ENCODE data around the gene RTP4.
"Not testable (repeated sequence)": the region's sequence is repeated elsewhere in the genome, so short reads cannot be mapped to it uniquely, and the experiment has no call there.

RTP4 gene

DNA sequence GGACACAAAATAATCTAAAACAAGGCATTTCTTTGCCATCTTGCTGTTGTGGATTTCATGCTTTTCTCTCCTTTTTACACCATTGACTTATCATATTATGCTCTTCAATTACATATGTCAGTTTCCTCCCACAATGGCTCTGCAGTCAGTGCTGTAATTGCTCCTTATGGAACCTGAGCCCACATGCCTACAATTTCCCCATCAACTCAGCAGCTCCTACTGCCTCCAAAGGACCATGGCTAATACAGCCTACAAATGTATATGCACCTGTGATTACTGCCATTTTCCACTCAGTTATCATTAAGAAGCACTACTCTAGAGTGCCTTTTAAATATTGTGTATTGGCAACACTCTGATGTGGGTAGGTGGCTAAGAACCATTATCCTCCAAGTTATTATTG is 30.8 kb downstream of the RTP4 start:
- TF ChIP-seq GATA1 (IDR thresholded peaks at IDR 0.05; ENCODE audit: low read depth, low read length) (no peak), POLR2A (IDR thresholded peaks at IDR 0.05; ENCODE audit: low read length) (no peak)
- DNase-seq: no peak

DNA sequence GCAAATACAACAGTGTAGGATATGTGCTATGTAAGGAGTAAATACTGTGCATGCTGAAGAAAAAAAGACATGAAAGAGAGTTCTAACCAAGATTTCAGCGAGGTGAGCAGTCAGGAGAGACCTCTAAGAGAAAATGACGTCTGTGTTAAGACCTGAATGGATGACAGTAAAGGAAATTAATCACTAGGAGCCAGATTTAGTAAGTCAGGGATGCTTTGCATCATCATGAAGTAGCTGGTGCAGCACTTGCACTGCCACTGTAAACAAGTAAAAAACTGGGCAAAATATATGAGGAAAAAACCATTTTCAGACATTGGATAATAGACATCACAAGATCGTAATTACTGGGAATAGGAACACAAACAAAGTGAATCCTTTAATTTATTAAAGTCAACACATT is 32.6 kb downstream of the RTP4 start:
- TF ChIP-seq POLR2A (IDR thresholded peaks at IDR 0.05; ENCODE audit: low read length): no peak
- TF ChIP-seq GATA1 (IDR thresholded peaks at IDR 0.05; ENCODE audit: low read depth, low read length): no peak
- DNase-seq: no peak

DNA sequence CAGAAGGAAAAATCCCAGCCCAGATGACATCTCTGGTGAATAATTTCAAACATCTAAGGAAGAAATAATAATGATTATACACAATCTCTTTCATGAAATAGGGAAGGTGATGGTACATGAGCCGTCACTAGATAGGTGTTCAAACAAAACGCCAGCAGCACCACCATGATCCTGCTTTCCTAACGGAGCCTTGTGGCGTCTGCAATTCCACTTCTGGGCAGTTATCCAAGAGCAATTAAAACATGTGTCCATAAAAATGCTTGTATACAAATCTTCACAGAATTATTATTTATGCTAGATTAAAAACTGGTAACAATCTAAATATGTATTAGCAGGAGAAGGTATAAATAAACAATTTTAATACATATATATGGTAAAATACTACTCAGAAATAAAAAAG is 33.7 kb downstream of the RTP4 start:
- TF ChIP-seq GATA1 (IDR thresholded peaks at IDR 0.05; ENCODE audit: low read depth, low read length) (no peak), POLR2A (IDR thresholded peaks at IDR 0.05; ENCODE audit: low read length) (no peak)
- DNase-seq: no peak

DNA sequence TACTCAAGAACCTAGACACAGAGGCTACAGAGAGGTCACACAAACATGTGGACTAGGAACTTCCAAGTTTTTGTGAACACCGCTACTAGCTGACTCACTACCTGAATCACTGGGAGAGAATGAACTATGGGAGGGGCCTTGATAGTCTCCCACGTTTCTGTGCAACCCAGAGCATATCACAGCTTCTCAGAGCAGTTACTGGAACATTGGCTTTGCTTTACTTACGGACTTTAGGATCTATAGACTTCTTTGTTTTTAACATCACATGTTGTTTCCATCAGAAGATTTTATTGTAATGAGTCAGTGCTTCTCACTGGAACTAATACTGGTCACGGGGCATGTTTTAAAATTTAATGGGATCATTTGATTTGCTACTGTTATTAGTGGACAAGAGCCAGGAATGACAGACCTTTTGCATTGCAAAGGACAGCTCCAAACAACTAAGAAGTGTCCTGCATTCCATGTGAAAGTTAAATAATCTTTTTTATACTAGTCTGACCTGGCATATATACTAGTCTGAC is 35.6 kb downstream of the RTP4 start:
- TF ChIP-seq GATA1 (IDR thresholded peaks at IDR 0.05; ENCODE audit: low read depth, low read length): no peak
- TF ChIP-seq POLR2A (IDR thresholded peaks at IDR 0.05; ENCODE audit: low read length): no peak
- no peak for DNase-seq

DNA sequence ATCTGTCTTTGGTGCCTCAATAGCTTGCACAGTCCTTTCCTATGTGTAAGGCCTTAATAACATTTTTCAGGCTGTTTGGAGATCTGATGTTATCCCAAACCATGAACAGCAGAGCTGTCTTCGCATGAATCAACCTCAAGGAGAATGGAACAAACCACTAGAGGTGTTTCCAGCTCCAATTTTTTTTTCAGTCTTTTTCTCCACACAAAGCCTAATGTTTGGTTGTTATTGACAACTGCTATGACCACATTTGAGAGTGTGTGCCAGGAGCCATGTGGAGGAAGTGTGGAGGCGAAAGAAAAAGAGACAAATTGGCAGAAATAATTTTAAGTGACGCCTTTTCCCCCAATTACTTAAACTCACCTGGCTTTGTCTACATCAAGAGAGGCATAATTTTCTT is 38.7 kb downstream of the RTP4 start:
- TF ChIP-seq POLR2A (IDR thresholded peaks at IDR 0.05; ENCODE audit: low read length): no peak
- no peak for TF ChIP-seq GATA1 (IDR thresholded peaks at IDR 0.05; ENCODE audit: low read depth, low read length)
- no peak for DNase-seq

DNA sequence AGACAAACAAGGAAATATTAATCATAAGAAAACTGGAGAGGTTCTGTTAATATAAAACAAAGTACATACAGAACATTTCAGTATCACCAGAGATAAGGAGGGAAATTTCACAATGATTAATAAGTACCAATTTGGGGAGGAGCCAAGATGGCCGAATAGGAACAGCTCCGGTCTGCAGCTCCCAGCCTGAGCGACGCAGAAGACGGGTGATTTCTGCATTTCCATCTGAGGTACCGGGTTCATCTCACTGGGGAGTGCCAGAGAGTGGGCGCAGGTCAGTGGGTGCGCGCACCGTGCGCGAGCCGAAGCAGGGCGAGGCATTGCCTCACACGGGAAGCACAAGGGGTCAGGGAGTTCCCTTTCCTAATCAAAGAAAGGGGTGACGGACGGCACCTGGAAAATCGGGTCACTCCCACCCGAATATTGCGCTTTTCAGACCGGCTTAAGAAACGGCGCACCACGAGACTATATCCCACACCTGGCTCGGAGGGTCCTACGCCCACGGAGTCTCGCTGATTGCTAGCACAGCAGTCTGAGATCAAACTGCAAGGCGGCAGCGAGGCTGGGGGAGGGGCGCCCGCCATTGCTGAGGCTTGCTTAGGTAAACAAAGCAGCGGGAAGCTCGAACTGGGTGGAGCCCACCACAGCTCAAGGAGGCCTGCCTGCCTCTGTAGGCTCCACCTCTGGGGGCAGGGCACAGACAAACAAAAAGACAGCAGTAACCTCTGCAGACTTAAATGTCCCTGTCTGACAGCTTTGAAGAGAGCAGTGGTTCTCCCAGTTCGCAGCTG is 44.0 kb downstream of the RTP4 start:
- not testable (repeated sequence) for DNase-seq

All from erythroblast (primary cell).